ENCODE measurements around the gene MAGEA9B.
A peak's percentile ranks its signal among the peaks of the same experiment; 100 is the strongest.
"Not testable (repeated sequence)": the region's sequence is repeated elsewhere in the genome, so short reads cannot be mapped to it uniquely, and the experiment has no call there.

MAGEA9B gene

DNA sequence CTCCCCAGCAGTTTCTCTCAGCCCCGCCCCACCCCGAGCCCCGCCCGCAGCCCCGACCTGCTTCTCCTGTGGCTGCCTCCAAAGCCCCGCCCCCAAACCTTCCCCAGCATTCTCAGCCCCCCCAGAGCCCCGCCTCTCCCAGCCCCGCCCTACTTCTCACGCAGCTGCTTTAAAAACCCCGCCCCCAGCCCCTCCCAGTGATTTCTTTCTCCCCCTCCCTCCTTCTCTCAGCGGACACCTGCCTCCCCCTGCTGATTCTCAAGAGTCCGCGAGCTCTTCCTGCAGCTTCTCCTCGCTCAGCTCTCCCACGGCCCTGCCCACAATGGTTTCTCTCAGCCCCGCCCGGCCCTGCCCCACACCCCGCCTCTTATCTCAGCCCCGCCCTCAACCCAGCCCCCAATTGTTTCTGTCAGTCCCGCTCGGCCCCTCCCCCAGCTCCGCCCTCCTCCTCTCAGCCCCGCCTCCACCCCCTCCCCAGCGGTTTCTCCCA, 47.1 kb downstream of the MAGEA9B start:
- peak overlapping the region; percentile 86 for H3K27ac ChIP-seq (ENCODE audit: low read length)
- peaks cover 4% of the 10 kb centered on the region; the same call in 1 of the 2 replicates for H4K20me1 ChIP-seq (ENCODE audit: insufficient read depth, low read length)
- H3K4me1 ChIP-seq (ENCODE audit: insufficient read depth, low read length), result peaks cover 13% of the 10 kb centered on the region
- peaks cover 8% of the 10 kb centered on the region for H3K79me2 ChIP-seq (ENCODE audit: insufficient read depth, low read length)
- peak; percentile 91 for DNase-seq
- H2AFZ ChIP-seq (ENCODE audit: low read depth, low read length), result peak overlapping the region; percentile 96
- no peaks in the 10 kb centered on the region; the same call in 1 of the 2 replicates for H3K36me3 ChIP-seq (ENCODE audit: insufficient read depth, low read length)
- H3K9me3 ChIP-seq (ENCODE audit: insufficient read depth, low read length, severe bottlenecking), result no peaks in the 10 kb centered on the region
- peak overlapping the region; percentile 74 for H3K9ac ChIP-seq (ENCODE audit: low read depth, low read length)
- ATAC-seq (ENCODE audit: insufficient read depth, low read depth), result peak; percentile 50
- H3K4me2 ChIP-seq (ENCODE audit: insufficient read depth, low read length), result peak overlapping the region; percentile 87
- TF ChIP-seq EZH2 (IDR thresholded peaks at IDR 0.05; ENCODE audit: borderline replicate concordance, low read depth, low read length, severe bottlenecking), result no peak
- TF ChIP-seq, protein P1, sequence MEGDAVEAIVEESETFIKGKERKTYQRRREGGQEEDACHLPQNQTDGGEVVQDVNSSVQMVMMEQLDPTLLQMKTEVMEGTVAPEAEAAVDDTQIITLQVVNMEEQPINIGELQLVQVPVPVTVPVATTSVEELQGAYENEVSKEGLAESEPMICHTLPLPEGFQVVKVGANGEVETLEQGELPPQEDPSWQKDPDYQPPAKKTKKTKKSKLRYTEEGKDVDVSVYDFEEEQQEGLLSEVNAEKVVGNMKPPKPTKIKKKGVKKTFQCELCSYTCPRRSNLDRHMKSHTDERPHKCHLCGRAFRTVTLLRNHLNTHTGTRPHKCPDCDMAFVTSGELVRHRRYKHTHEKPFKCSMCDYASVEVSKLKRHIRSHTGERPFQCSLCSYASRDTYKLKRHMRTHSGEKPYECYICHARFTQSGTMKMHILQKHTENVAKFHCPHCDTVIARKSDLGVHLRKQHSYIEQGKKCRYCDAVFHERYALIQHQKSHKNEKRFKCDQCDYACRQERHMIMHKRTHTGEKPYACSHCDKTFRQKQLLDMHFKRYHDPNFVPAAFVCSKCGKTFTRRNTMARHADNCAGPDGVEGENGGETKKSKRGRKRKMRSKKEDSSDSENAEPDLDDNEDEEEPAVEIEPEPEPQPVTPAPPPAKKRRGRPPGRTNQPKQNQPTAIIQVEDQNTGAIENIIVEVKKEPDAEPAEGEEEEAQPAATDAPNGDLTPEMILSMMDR (IDR thresholded peaks at IDR 0.05; ENCODE audit: borderline replicate concordance, extremely low read depth, low read length, poor library complexity, severe bottlenecking), result no peak
- peak overlapping the region; percentile 66 to 94; a peak in 3 of 4 replicates for H3K4me3 ChIP-seq (ENCODE audit: low read depth in 1 of 2, low read length in 2 of 2)
- H3K27me3 ChIP-seq (ENCODE audit: insufficient read depth, low read length, poor library complexity), result no peaks in the 10 kb centered on the region

GRCh38 chrX:149539283-149540130, 47.8 kb downstream of the MAGEA9B start:
- Histone ChIP-seq H3K4me2 (ENCODE audit: insufficient read depth, low read length) (peak overlapping the region; percentile 73), H3K4me3 (ENCODE audit: low read depth in 1 of 2, low read length in 2 of 2) (peak overlapping the region; percentile 35 to 59; a peak in 3 of 4 replicates), H3K36me3 (ENCODE audit: insufficient read depth, low read length) (no peaks in the 10 kb centered on the region; the same call in 1 of the 2 replicates), H3K79me2 (ENCODE audit: insufficient read depth, low read length) (peaks cover 8% of the 10 kb centered on the region), H3K27ac (ENCODE audit: low read length) (peak overlapping the region; percentile 83), H3K9me3 (ENCODE audit: insufficient read depth, low read length, severe bottlenecking) (no peaks in the 10 kb centered on the region), H2AFZ (ENCODE audit: low read depth, low read length) (peak overlapping the region; percentile 64), H4K20me1 (ENCODE audit: insufficient read depth, low read length) (peaks cover 4% of the 10 kb centered on the region; the same call in 1 of the 2 replicates), H3K9ac (ENCODE audit: low read depth, low read length) (peak overlapping the region; percentile 61), H3K27me3 (ENCODE audit: insufficient read depth, low read length, poor library complexity) (no peaks in the 10 kb centered on the region), H3K4me1 (ENCODE audit: insufficient read depth, low read length) (peaks cover 13% of the 10 kb centered on the region)
- peak; percentile 71 for ATAC-seq (ENCODE audit: insufficient read depth, low read depth)
- no peak for TF ChIP-seq EZH2 (IDR thresholded peaks at IDR 0.05; ENCODE audit: borderline replicate concordance, low read depth, low read length, severe bottlenecking)
- TF ChIP-seq, protein P1 (IDR thresholded peaks at IDR 0.05; ENCODE audit: borderline replicate concordance, extremely low read depth, low read length, poor library complexity, severe bottlenecking), result no peak
- peak; percentile 95 for DNase-seq

DNA sequence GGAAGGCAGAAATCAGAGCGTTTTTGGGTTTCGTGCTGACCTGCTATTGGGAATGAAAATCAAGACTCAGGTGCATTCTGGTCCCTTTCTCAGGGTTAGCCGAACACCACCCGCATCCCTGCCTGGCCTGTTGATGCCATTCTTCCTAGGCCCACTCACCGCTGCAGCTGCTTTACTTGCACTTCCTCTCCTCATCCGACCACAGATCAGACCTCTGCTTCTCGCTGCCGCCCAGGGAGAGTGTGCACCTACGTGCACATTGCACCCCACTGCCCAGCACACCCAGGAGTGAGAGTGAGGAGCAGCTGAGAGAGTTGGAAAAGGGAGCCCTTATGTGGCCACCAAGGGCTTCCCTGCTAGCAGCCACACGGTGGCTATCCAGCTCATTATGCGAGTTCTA, 49.8 kb downstream of the MAGEA9B start:
- DNase-seq; H3K27ac ChIP-seq (ENCODE audit: low read length); H3K4me3 ChIP-seq (ENCODE audit: low read depth in 1 of 2, low read length in 2 of 2); H3K27me3 ChIP-seq (ENCODE audit: insufficient read depth, low read length, poor library complexity); H3K36me3 ChIP-seq (ENCODE audit: insufficient read depth, low read length); H2AFZ ChIP-seq (ENCODE audit: low read depth, low read length); H3K79me2 ChIP-seq (ENCODE audit: insufficient read depth, low read length); H3K9me3 ChIP-seq (ENCODE audit: insufficient read depth, low read length, severe bottlenecking); H3K9ac ChIP-seq (ENCODE audit: low read depth, low read length); H3K4me2 ChIP-seq (ENCODE audit: insufficient read depth, low read length); H4K20me1 ChIP-seq (ENCODE audit: insufficient read depth, low read length); ATAC-seq (ENCODE audit: insufficient read depth, low read depth): not testable (repeated sequence)
- peaks cover 13% of the 10 kb centered on the region for H3K4me1 ChIP-seq (ENCODE audit: insufficient read depth, low read length)

GRCh38 chrX:149534926-149535602, 52.2 kb downstream of the MAGEA9B start:
- not testable (repeated sequence) for DNase-seq; H2AFZ ChIP-seq (ENCODE audit: low read depth, low read length); H3K79me2 ChIP-seq (ENCODE audit: insufficient read depth, low read length); H3K4me3 ChIP-seq (ENCODE audit: low read depth in 1 of 2, low read length in 2 of 2); H3K9ac ChIP-seq (ENCODE audit: low read depth, low read length); H4K20me1 ChIP-seq (ENCODE audit: insufficient read depth, low read length); H3K4me1 ChIP-seq (ENCODE audit: insufficient read depth, low read length); H3K36me3 ChIP-seq (ENCODE audit: insufficient read depth, low read length); H3K9me3 ChIP-seq (ENCODE audit: insufficient read depth, low read length, severe bottlenecking); H3K27me3 ChIP-seq (ENCODE audit: insufficient read depth, low read length, poor library complexity); H3K27ac ChIP-seq (ENCODE audit: low read length); ATAC-seq (ENCODE audit: insufficient read depth, low read depth); H3K4me2 ChIP-seq (ENCODE audit: insufficient read depth, low read length)

GRCh38 chrX:149533999-149534398, 53.3 kb downstream of the MAGEA9B start:
- H3K4me1 ChIP-seq (ENCODE audit: insufficient read depth, low read length); H3K79me2 ChIP-seq (ENCODE audit: insufficient read depth, low read length); H3K4me2 ChIP-seq (ENCODE audit: insufficient read depth, low read length); H3K27ac ChIP-seq (ENCODE audit: low read length); H3K27me3 ChIP-seq (ENCODE audit: insufficient read depth, low read length, poor library complexity); H3K4me3 ChIP-seq (ENCODE audit: low read depth in 1 of 2, low read length in 2 of 2); H3K36me3 ChIP-seq (ENCODE audit: insufficient read depth, low read length); H4K20me1 ChIP-seq (ENCODE audit: insufficient read depth, low read length); H3K9ac ChIP-seq (ENCODE audit: low read depth, low read length); DNase-seq; ATAC-seq (ENCODE audit: insufficient read depth, low read depth); H3K9me3 ChIP-seq (ENCODE audit: insufficient read depth, low read length, severe bottlenecking); H2AFZ ChIP-seq (ENCODE audit: low read depth, low read length): not testable (repeated sequence)

DNA sequence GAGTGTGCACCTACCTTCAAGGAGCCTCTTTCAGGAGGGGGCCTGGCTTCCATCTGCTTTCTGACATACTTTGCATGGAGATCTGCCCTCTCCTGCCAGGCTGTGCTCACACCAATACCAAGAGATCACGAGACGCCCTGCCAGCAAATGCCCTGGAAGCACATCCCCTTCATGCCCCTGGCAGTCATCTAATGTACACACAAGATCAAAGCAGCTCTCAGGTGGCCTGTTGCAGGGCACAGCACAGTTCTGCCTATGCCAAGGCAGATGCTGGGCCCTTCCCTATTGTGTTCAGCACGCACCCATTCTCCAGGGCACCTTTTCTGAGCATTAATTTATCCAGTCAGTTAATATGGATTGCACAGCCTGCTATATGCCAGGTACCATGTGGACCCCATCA, 54.4 kb downstream of the MAGEA9B start:
- not testable (repeated sequence) for H3K27ac ChIP-seq (ENCODE audit: low read length); DNase-seq; H2AFZ ChIP-seq (ENCODE audit: low read depth, low read length); H3K4me3 ChIP-seq (ENCODE audit: low read depth in 1 of 2, low read length in 2 of 2); H3K27me3 ChIP-seq (ENCODE audit: insufficient read depth, low read length, poor library complexity); H3K4me2 ChIP-seq (ENCODE audit: insufficient read depth, low read length); H3K79me2 ChIP-seq (ENCODE audit: insufficient read depth, low read length); H3K9me3 ChIP-seq (ENCODE audit: insufficient read depth, low read length, severe bottlenecking); H4K20me1 ChIP-seq (ENCODE audit: insufficient read depth, low read length); H3K9ac ChIP-seq (ENCODE audit: low read depth, low read length); H3K36me3 ChIP-seq (ENCODE audit: insufficient read depth, low read length); ATAC-seq (ENCODE audit: insufficient read depth, low read depth); H3K4me1 ChIP-seq (ENCODE audit: insufficient read depth, low read length)
